ENCODE measurements around the gene GRK5.

The GRK5 gene

DNA sequence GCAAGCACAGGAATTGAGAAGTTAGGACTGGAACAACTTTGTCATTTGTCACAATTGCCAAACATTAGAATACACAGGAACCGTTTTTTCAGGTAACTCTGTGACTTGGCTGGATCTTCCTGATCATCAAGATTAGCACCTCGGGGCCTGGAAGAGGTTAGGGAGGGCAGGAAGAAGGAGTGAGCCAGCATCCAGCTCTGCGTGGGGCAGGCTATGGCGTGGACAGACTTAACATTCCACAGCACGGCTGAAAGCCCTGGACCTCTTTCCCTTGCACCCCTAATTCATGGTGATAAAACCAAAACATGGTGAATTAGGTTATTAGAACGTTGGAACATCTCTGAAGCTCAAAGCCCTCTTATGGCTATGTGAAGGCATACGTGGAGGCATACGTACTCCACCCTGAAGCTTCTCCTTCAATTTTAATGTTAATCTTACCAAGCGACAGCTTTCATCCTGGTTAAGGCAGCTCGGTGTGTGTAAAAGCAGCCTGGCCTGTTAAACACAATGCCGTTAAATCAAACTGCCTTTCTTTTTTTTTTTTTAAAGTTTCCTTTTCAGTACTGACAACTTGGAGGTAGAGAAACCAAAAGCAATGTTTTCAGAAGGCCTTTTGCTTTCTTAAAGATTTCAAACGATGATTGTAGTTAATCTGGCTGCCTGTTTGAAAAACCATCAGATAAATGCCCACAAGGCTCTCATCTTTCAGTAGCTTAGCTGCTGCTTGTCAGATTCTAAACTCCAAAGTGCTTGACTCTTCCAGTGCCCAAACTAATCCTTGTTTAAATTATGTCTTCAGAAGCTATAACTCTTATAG lies 4.5 kb downstream of the GRK5 start:
- Histone ChIP-seq H3K36me3 (no peaks in the 10 kb centered on the region; the same call in 1 of the 2 replicates), H3K9me3 (ENCODE audit: severe bottlenecking) (no peaks in the 10 kb centered on the region), H3K27me3 (ENCODE audit: insufficient read depth, low read depth, severe bottlenecking) (no peaks in the 10 kb centered on the region), H3K4me3 (ENCODE audit: low read depth, low read length) (peak overlapping the region; percentile 9), H3K27ac (peak overlapping the region; percentile 80)
- peak; percentile 32 for DNase-seq
- TF ChIP-seq CTCF (IDR thresholded peaks at IDR 0.05; ENCODE audit: low read depth, low read length): no peak

- Histone ChIP-seq H3K9me3 (ENCODE audit: severe bottlenecking) (no peaks in the 10 kb centered on the region), H3K27ac (no peak overlapping the region), H3K27me3 (ENCODE audit: insufficient read depth, low read depth, severe bottlenecking) (no peaks in the 10 kb centered on the region), H3K4me3 (ENCODE audit: low read depth, low read length) (no peak overlapping the region), H3K36me3 (no peaks in the 10 kb centered on the region; the same call in 1 of the 2 replicates)
- no peak for DNase-seq
- no peak for TF ChIP-seq CTCF (IDR thresholded peaks at IDR 0.05; ENCODE audit: low read depth, low read length)
These were observed 8.0 kb downstream of the GRK5 start for GRCh38 chr10:119215371-119215770.

- DNase-seq: no peak
- Histone ChIP-seq H3K9me3 (ENCODE audit: severe bottlenecking) (no peaks in the 10 kb centered on the region), H3K4me3 (ENCODE audit: low read depth, low read length) (no peak overlapping the region), H3K27ac (no peak overlapping the region), H3K27me3 (ENCODE audit: insufficient read depth, low read depth, severe bottlenecking) (no peaks in the 10 kb centered on the region), H3K36me3 (no peaks in the 10 kb centered on the region; the same call in 1 of the 2 replicates)
- no peak for TF ChIP-seq CTCF (IDR thresholded peaks at IDR 0.05; ENCODE audit: low read depth, low read length)
These were observed 8.8 kb downstream of the GRK5 start for GRCh38 chr10:119216127-119216526.

DNA sequence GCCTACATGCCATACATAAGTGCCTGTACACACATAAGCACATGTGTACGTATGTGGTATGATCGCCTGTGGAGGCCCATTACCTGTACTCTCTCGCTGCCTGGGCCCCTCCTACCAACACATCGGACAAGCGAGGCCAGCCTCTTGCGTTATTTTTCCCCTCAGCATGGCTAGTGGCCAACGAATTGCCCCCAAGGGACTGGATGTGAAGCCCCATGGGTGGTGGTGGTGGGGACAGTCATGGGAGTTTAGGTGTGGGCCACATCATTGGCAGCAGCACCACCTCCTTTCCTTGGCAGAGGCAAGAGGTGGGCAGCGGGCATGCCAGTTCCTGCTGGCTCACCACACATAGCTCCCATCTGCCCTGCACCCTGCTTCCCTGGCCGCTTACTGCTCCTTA lies 10.0 kb downstream of the GRK5 start:
- H3K27ac ChIP-seq: no peak overlapping the region
- no peaks in the 10 kb centered on the region for H3K27me3 ChIP-seq (ENCODE audit: insufficient read depth, low read depth, severe bottlenecking)
- H3K36me3 ChIP-seq: no peaks in the 10 kb centered on the region; the same call in 1 of the 2 replicates
- no peak for TF ChIP-seq CTCF (IDR thresholded peaks at IDR 0.05; ENCODE audit: low read depth, low read length)
- no peak overlapping the region for H3K4me3 ChIP-seq (ENCODE audit: low read depth, low read length)
- DNase-seq: no peak
- no peaks in the 10 kb centered on the region for H3K9me3 ChIP-seq (ENCODE audit: severe bottlenecking)

GRCh38 chr10:119217991-119218490 lies 10.7 kb downstream of the GRK5 start:
- H3K27me3 ChIP-seq (ENCODE audit: insufficient read depth, low read depth, severe bottlenecking): no peaks in the 10 kb centered on the region
- no peak overlapping the region for H3K4me3 ChIP-seq (ENCODE audit: low read depth, low read length)
- DNase-seq: no peak
- H3K27ac ChIP-seq: no peak overlapping the region
- H3K36me3 ChIP-seq: no peaks in the 10 kb centered on the region; the same call in 1 of the 2 replicates
- no peak for TF ChIP-seq CTCF (IDR thresholded peaks at IDR 0.05; ENCODE audit: low read depth, low read length)
- no peaks in the 10 kb centered on the region for H3K9me3 ChIP-seq (ENCODE audit: severe bottlenecking)
